ENCODE results near the gene PEX3. TPM values are rescaled to one million over a fixed set of nuclear protein-coding genes. Genes with fewer than 3 reads are reported as not detected.

The PEX3 gene
- total RNA-seq, 1 experiment from 2014 or later = 17.9 TPM

GRCh38 chr6:143490775-143491174 is 40.2 kb downstream of the PEX3 start:
- Mint-ChIP-seq H3K27me3 (ENCODE audit: low read depth) (no peaks in the 10 kb centered on the region), H3K9me3 (no peaks in the 10 kb centered on the region), H3K36me3 (ENCODE audit: insufficient read depth in 1 of 3, low read depth in 3 of 3) (peaks cover 0 to 20% (median 0%) of the 10 kb centered on the region in 3 experiments; a peak in 2 of 7 replicates), H3K27ac (peak overlapping the region in 2 of 3 experiments; percentile 2 to 18; a peak in 3 of 7 replicates), H3K4me1 (no peaks in the 10 kb centered on the region), H3K4me3 (no peak overlapping the region)
- Histone ChIP-seq H4K91ac (ENCODE audit: insufficient read length, low read depth, low read length) (no peak overlapping the region), H3K27ac (ENCODE audit: insufficient read length, low read depth, low read length) (no peak overlapping the region), H2BK120ac (ENCODE audit: low read depth, low read length, poor library complexity, severe bottlenecking) (no peak overlapping the region), H3K79me1 (ENCODE audit: insufficient read depth, low read depth, low read length, poor library complexity, severe bottlenecking) (no peaks in the 10 kb centered on the region), H3K4ac (ENCODE audit: low read depth, low read length) (no peak overlapping the region), H4K8ac (replicated peaks; ENCODE audit: insufficient read length, low read depth, low read length) (no peak overlapping the region), H3K4me2 (ENCODE audit: insufficient read depth, insufficient read length, low read length) (no peak overlapping the region), H3K27me3 (ENCODE audit: insufficient read depth, low read length) (no peaks in the 10 kb centered on the region), H4K20me1 (ENCODE audit: control insufficient read depth, insufficient read depth, insufficient read length) (no peaks in the 10 kb centered on the region), H3T11ph (ENCODE audit: low read length) (no peak overlapping the region), H2AFZ (ENCODE audit: low read length) (no peak overlapping the region), H4K5ac (ENCODE audit: insufficient read length, low read depth, low read length) (no peak overlapping the region), H2BK20ac (ENCODE audit: low read depth, low read length, poor library complexity, severe bottlenecking) (no peak overlapping the region), H2BK12ac (ENCODE audit: insufficient read length, low read depth, low read length) (no peak overlapping the region), H3K79me2 (ENCODE audit: insufficient read depth, low read length) (no peaks in the 10 kb centered on the region), H3K18ac (ENCODE audit: insufficient read length, low read depth, low read length) (no peak overlapping the region), H2BK5ac (ENCODE audit: insufficient read length, low read length) (no peak overlapping the region), H3K9ac (ENCODE audit: extremely low read depth, insufficient read length, low read length) (no peak overlapping the region), H2AK5ac (ENCODE audit: insufficient read length, low read length) (no peak overlapping the region), H3K14ac (ENCODE audit: insufficient read depth, low read length) (no peak overlapping the region), H2BK15ac (ENCODE audit: low read depth, low read length) (no peak overlapping the region), H3K23me2 (ENCODE audit: insufficient read length, low read depth, low read length, poor library complexity, severe bottlenecking) (no peaks in the 10 kb centered on the region), H3K9me3 (ENCODE audit: control insufficient read depth, low read depth, low read length) (no peaks in the 10 kb centered on the region), H3K4me1 (ENCODE audit: insufficient read depth, low read length) (no peaks in the 10 kb centered on the region), H3K23ac (ENCODE audit: insufficient read length, low read depth, low read length) (no peak overlapping the region), H3K56ac (ENCODE audit: insufficient read length, low read depth, low read length) (no peak overlapping the region)
- no CpG with 5 or more reads among the region's 8 CpGs for WGBS (ENCODE audit: extremely low coverage, insufficient read length, low lambda C conversion rate)
- no peak for DNase-seq
- TF ChIP-seq CTCF (conservative IDR thresholded peaks at IDR 0.05) = no peak
